NCI-H1930 (cell line): ENCODE data around the gene KRT4.
"Not testable (repeated sequence)": the region's sequence is repeated elsewhere in the genome, so short reads cannot be mapped to it uniquely, and the experiment has no call there.

Experiments
- DNase-seq, 2 experiments: peaks; one replicate each; lab custom pipeline; 2025; lab: John Stamatoyannopoulos, UW

Gene KRT4

GRCh38 chr12:52807544-52808470 lies 6.1 kb downstream of the KRT4 start:
- DNase-seq = no peak

DNA sequence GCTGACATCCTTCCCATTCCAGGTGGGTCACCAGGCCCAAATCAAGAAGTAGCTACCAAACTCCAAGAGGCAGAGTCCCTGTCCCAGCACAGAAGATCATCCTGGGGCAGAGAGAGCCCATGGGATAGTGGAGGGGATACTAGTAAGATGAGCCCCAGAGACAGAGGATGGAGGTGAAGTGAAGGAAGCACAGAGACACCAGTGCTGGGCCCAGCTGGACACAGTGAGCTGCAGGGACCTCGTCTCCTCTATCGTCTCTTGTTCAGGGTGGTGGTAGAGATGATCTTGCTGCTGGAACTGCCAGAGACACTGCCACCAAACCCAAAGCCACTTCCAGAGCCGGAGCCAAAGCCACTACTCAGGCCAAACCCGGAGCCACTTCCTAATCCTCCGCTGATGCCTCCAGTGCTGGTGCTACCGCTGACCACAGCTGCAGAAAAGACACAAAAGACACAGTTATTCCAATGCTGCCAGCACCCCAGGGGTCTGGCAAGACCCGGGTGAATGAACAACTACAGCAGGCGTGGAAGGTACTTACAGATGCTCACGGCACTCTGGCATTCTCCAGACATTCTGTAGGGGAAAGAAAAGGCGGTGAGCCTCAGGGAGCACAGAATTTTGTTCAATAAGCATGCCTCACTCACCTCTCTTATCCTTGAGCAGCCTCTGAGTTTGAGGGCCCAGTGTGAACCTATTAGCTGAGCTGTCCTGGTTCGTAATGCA lies 6.9 kb downstream of the KRT4 start:
- DNase-seq = no peak

DNA sequence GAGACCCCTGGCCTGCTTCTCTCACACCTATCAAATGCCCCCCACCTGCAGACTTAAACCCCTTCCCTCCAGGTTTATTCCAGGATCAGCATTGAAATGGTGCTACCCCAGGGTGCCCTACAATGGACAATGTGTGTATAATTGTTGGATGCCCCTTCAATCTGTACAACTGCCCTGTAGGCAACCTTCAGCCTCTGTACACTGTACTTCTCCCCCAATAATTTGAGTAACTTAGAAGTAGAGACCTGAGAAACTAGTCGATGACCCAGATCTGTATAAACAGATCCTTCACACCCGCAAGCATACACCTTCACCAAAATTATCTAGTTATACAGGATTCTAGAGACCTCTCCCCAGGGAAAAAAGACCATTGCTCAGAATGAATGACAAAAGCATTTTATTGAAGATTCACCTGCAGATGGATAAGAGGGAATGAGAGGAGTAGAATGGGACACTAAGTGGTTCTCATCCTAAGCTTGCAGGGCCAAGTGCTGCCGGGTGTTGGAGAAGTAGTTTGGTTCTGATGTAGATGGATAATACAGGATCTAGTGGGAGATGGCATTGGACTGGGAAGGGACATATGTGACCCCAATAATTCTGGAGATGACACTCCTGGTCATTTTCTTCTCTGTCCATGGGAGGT lies 7.6 kb downstream of the KRT4 start:
- no peak for DNase-seq

- no peak for DNase-seq
Measured at GRCh38 chr12:52805739-52806138, 8.2 kb downstream of the KRT4 start.

- DNase-seq = no peak
Measured at GRCh38 chr12:52805000-52805399, 8.9 kb downstream of the KRT4 start.

DNA sequence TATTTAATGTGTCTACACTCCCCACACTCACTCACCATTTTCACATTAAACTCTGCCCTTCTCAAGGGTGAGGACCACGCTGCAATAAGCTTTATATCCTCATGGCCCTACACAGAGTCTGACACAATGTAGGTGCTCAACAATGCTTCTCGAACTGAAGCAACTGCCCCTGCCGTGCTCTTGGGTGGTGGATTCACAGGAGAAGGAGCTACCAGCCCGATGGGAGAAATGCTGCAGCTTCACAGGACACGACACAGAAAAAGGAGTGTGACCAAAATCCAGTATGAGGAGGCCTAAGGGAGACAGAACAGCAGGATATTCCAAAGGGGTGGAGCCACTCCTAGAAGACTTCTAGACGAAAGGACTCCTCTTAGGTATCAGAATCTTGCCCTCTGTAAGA lies 11.5 kb downstream of the KRT4 start:
- DNase-seq = no peak

GRCh38 chr12:52801773-52802172 lies 12.1 kb downstream of the KRT4 start:
- no peak for DNase-seq

DNA sequence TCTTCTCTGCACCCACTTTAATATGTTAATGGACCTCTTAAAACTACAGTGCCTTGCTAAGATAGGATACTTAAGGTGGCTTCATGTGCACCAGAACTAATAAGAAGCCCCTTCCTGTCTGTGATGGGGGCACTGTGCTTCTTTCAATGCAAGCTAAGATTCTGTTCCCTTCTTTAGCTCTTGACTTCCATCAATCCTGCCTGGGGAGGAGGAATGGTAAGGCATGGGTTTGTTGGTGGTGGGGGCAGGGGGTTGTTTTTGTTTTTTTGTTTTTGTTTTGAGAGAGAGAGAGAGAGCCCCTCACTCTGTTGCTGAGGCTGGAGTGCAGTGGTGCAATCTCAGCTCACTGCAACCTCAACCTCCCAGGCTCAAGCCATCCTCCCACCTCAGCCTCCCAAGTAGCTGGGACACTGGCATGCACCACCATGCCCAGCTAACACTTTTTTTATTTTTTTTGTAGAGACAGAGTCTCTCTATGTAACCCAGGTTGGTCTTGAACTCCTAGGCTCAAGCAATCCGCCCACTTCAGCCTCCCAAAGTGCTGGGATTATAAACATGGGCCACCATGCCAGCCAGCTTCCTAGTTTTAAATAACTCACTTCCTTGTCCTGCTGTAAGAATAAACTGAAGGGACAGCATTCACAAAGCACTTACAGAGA lies 13.5 kb downstream of the KRT4 start:
- DNase-seq = no peak

- no peak for DNase-seq
Measured at GRCh38 chr12:52799505-52800211, 14.3 kb downstream of the KRT4 start.

GRCh38 chr12:52798671-52799504 lies 15.0 kb downstream of the KRT4 start:
- no peak for DNase-seq

DNA sequence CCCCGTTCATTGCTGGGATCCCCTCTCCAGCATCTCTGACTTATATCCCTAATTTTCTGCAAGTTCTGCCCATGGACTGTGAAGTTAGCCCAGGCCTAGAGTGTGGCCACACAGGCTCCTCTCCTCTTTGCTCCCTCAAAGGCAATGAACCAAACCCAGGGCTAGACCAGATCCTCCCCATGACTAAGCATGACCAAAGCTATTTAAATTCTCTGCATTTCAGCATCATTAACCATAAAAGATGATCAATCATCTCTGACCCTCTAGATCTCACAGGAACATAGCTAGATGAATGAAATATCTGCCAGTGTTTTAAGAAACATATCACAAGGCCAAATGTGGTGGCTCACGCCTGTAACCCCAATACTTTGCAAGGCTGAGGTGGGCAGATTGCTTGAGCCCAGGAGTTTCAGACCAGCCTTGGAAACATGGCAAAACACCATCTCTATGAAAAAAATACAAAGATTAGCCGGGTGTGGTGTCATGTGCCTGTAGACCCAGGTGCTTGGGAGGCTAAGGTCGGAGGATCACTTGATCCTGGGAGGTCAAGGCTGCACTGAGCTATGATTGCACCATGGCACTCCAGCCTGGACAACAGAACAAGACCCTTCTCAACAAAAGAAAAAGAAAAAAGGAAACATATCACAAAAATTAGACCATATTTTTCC lies 15.8 kb downstream of the KRT4 start:
- DNase-seq = no peak

- no peak for DNase-seq
Measured at GRCh38 chr12:52797529-52797894, 16.4 kb downstream of the KRT4 start.

GRCh38 chr12:52796839-52797528 lies 16.9 kb downstream of the KRT4 start:
- no peak for DNase-seq

DNA sequence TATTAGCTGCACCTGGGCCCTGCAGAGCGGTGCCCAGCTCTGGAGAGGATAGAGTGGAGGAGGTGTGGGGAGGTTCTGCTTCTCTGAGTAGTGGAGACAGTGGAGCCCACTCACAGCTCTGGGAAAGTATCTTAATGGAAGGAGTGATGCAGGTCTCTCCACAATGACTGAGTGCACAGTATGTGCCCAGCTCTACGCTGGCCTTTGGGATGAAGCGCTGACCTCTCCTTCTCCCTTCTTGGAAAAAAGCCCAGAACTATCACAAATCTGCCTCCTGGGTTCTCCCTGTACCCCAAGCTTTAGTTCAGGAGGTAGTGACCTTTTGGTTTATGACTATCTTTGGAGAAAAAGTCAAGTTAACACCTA lies 17.5 kb downstream of the KRT4 start:
- no peak for DNase-seq

DNA sequence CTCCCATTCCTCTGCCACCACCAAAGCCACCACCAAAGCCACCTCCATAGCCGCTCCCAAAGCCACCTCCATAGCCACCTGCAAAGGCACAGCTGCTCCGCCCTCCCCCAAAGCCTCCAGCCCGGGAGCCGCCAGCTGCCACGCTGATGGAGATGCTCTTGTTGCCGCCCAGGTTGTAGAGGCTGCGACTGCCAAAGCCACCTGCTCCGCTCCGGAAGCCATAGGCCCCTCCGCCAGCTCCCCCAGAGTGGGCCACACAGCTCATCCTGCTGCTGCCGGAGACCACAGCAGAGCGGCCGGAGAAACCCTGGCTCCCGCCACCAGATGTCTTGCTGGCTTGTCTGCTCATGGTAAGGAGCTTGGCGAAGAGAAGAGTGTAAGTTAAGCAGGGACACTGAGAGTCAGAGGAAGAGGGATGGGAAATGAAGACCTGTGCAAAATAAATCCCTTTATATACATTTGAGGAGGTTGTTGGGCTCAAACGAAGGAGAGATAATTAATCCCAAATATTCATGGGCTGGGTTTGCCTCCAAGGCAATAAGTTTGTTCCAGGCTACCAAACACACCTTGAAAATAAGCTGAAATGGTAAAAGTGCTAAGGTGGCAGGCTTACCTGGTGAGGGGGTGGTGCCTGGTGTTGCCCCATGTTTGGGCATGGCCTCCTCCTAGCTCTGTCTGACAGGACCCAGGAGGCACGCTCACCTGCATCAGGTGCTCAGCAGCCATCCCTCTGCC lies 18.1 kb downstream of the KRT4 start, which contains the start of gene KRT3:
Gene KRT3 (minus strand): TSS at position 424 of the 735 bp plus-strand sequence. CDS start 75 bp downstream, at position 349.
- DNase-seq = no peak

GRCh38 chr12:52795332-52795674 lies 18.6 kb downstream of the KRT4 start:
- DNase-seq = not testable (repeated sequence)

- no peak for DNase-seq
Measured at GRCh38 chr12:52794479-52795331, 19.2 kb downstream of the KRT4 start.
